Measurements from ENCODE around the gene SLC4A3.

- TF ChIP-seq SUZ12 (IDR thresholded peaks at IDR 0.05): no peak
- no peak for TF ChIP-seq BHLHE40 (IDR thresholded peaks at IDR 0.05; ENCODE audit: borderline replicate concordance)
- TF ChIP-seq L3MBTL2 (conservative IDR thresholded peaks at IDR 0.05): no peak
- TF ChIP-seq TARDBP (IDR thresholded peaks at IDR 0.05): no peak
- no peak for TF ChIP-seq SP1 (IDR thresholded peaks at IDR 0.05)
- no peak for TF ChIP-seq ARNT (IDR thresholded peaks at IDR 0.05)
- no peak for TF ChIP-seq LEF1 (IDR thresholded peaks at IDR 0.05; ENCODE audit: borderline replicate concordance)
- no peak for TF ChIP-seq HDGF (IDR thresholded peaks at IDR 0.05; ENCODE audit: borderline replicate concordance)
- TF ChIP-seq, protein P1, sequence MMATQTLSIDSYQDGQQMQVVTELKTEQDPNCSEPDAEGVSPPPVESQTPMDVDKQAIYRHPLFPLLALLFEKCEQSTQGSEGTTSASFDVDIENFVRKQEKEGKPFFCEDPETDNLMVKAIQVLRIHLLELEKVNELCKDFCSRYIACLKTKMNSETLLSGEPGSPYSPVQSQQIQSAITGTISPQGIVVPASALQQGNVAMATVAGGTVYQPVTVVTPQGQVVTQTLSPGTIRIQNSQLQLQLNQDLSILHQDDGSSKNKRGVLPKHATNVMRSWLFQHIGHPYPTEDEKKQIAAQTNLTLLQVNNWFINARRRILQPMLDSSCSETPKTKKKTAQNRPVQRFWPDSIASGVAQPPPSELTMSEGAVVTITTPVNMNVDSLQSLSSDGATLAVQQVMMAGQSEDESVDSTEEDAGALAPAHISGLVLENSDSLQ (IDR thresholded peaks at IDR 0.05): no peak
- no peak for TF ChIP-seq FOXM1 (IDR thresholded peaks at IDR 0.05; ENCODE audit: borderline replicate concordance)
- no peak for TF ChIP-seq NFRKB (IDR thresholded peaks at IDR 0.05)
- no peak for TF ChIP-seq FOXK2 (IDR thresholded peaks at IDR 0.05)
- TF ChIP-seq ELF4 (IDR thresholded peaks at IDR 0.05): no peak
- TF ChIP-seq FOXA1 (IDR thresholded peaks at IDR 0.05): no peak
Observed at GRCh38 chr2:219630770-219631405, 3.5 kb downstream of the SLC4A3 start.

Data from HEK293T (cell line).